ENCODE data around the gene EFCAB6. TPM values are rescaled to one million over a fixed set of nuclear protein-coding genes. Genes with fewer than 3 reads are reported as not detected.

Gene EFCAB6
- total and polyA plus RNA-seq, 2 donors (not counting 1 experiment from before 2014, with no cell fraction given) = 0.07 to 0.10 TPM

- Mint-ChIP-seq H3K4me1 (no peaks in the 10 kb centered on the region), H3K27ac (no peak overlapping the region), H3K4me3 (no peak overlapping the region), H3K9me3 (ENCODE audit: insufficient read depth) (no peaks in the 10 kb centered on the region), H3K27me3 (peaks cover 1% of the 10 kb centered on the region)
- H3K79me2 ChIP-seq (ENCODE audit: control insufficient read depth, insufficient read depth, low read length) = no peaks in the 10 kb centered on the region
- ChIA-PET POLR2A (no interaction called here), CTCF (no interaction called here)
- H3K27ac ChIP-seq (ENCODE audit: low read length in 2 of 2) = no peak overlapping the region
- no peak overlapping the region for H2AFZ ChIP-seq (ENCODE audit: insufficient read depth, low read depth, low read length, poor library complexity, severe bottlenecking)
- no peaks in the 10 kb centered on the region for H3K36me3 ChIP-seq (replicated peaks in 1 of 2; ENCODE audit: control extremely low read depth in 1 of 2, control insufficient read depth in 1 of 2, extremely low read depth in 1 of 2, insufficient read depth in 2 of 2, low read length in 1 of 2)
- no peaks in the 10 kb centered on the region for H4K20me1 ChIP-seq (ENCODE audit: control insufficient read depth, insufficient read depth, low read length, poor library complexity, severe bottlenecking)
- TF ChIP-seq EZH2 (IDR thresholded peaks at IDR 0.05; ENCODE audit: borderline replicate concordance, insufficient read depth, low read depth, low read length, poor library complexity, severe bottlenecking) = no peak
- no peak for TF ChIP-seq CTCF (IDR thresholded peaks at IDR 0.05)
- WGBS (ENCODE audit: insufficient coverage) = 84% methylated on average over 14 of the region's 18 CpGs
- intact Hi-C loops (cut with micrococcal nuclease) = no loop called here
- no peak for ATAC-seq (ENCODE audit: low read depth)
- no peak overlapping the region for H3K4me2 ChIP-seq (replicated peaks; ENCODE audit: low read depth, low read length, poor library complexity, severe bottlenecking)
- H3K27me3 ChIP-seq (replicated peaks in 1 of 4; ENCODE audit: control extremely low read depth in 1 of 4, control insufficient read depth in 3 of 4, insufficient read depth in 4 of 4, low read length in 3 of 4) = no peaks in the 10 kb centered on the region
- no peak for DNase-seq
- H3K4me1 ChIP-seq (ENCODE audit: control insufficient read depth in 2 of 2, insufficient read depth in 2 of 2, low read length in 2 of 2) = no peaks in the 10 kb centered on the region
- no peak overlapping the region for H3K4me3 ChIP-seq (ENCODE audit: control extremely low read depth in 1 of 5, extremely low read depth in 1 of 5, insufficient read depth in 1 of 5, low read depth in 2 of 5, low read length in 4 of 5)
- no peak overlapping the region for H3K9ac ChIP-seq (ENCODE audit: low read length)
- H3K9me3 ChIP-seq (ENCODE audit: control extremely low read depth in 1 of 3, control insufficient read depth in 2 of 3, insufficient read depth in 1 of 3, low read length in 2 of 3) = no peaks in the 10 kb centered on the region
Observed at GRCh38 chr22:43832393-43833265, 20.5 kb upstream of the EFCAB6 start.
